ENCODE results near the gene MYO3B. TPM values are rescaled to one million over a fixed set of nuclear protein-coding genes. Genes with fewer than 3 reads are reported as not detected.
"Not testable (repeated sequence)": the region's sequence is repeated elsewhere in the genome, so short reads cannot be mapped to it uniquely, and the experiment has no call there.

The MYO3B gene
- total and polyA plus RNA-seq, 5 donors = not detected

GRCh38 chr2:170252414-170252813 is 74.5 kb downstream of the MYO3B start:
- H3K27me3 ChIP-seq (ENCODE audit: control insufficient read depth, insufficient read depth) = no peaks in the 10 kb centered on the region
- no peak for ATAC-seq

DNA sequence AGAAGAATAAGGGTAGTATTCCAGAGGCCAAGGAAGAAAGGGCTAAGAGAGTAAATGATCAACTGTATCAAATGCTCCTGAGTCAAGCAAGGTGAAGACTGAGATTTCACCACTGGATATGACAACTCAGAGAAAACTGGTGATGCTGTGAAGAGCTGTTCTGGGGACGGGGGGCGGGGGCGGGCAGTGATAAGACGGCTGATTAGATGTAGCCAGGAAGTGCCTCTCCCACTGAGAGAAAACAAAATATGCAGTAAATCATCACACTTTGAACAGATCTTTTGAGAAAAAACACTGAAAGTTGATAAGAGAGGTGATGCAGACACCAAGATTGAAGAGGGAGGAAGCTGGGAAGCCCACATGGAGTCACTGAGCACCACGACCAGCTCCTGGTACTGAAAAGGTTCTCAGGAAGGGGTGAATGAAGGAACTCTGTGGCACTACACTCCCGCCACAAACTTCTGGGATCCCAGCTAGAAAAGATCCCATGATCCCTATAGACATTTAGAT is 75.8 kb downstream of the MYO3B start:
- intact Hi-C loops (cut with DNase I) = no loop called here
- no peaks in the 10 kb centered on the region for H3K27me3 ChIP-seq (ENCODE audit: control insufficient read depth, insufficient read depth)
- no peak overlapping the region for H3K4me3 ChIP-seq (ENCODE audit: low read length)
- no peaks in the 10 kb centered on the region for H3K4me1 ChIP-seq (ENCODE audit: control insufficient read depth, insufficient read depth, low read length)
- H3K9me3 ChIP-seq (ENCODE audit: control insufficient read depth, low read length) = no peaks in the 10 kb centered on the region
- no peak overlapping the region for H3K27ac ChIP-seq (ENCODE audit: low read length)
- ATAC-seq (no peak), DNase-seq (no peak)
- WGBS = 40% methylated on average over 6 of the region's 6 CpGs

More at GRCh38 chr2:170252414-170252813, 74.5 kb downstream of the MYO3B start:
- no peaks in the 10 kb centered on the region for H3K4me1 ChIP-seq (ENCODE audit: control insufficient read depth, insufficient read depth, low read length)
- intact Hi-C loops (cut with DNase I) = no loop called here
- no peak for DNase-seq
- H3K9me3 ChIP-seq (ENCODE audit: control insufficient read depth, low read length) = no peaks in the 10 kb centered on the region
- no peak overlapping the region for H3K4me3 ChIP-seq (ENCODE audit: low read length)
- H3K27ac ChIP-seq (ENCODE audit: low read length) = no peak overlapping the region

- H3K4me3 ChIP-seq (ENCODE audit: low read length) = no peak overlapping the region
- DNase-seq (no peak), ATAC-seq (no peak)
- H3K27me3 ChIP-seq (ENCODE audit: control insufficient read depth, insufficient read depth) = no peaks in the 10 kb centered on the region
- no peak overlapping the region for H3K27ac ChIP-seq (ENCODE audit: low read length)
- WGBS = 76% methylated on average over 7 of the region's 7 CpGs
- no peaks in the 10 kb centered on the region for H3K9me3 ChIP-seq (ENCODE audit: control insufficient read depth, low read length)
- intact Hi-C loops (cut with DNase I) = no loop called here
- no peaks in the 10 kb centered on the region for H3K4me1 ChIP-seq (ENCODE audit: control insufficient read depth, insufficient read depth, low read length)
These were observed 76.4 kb downstream of the MYO3B start for GRCh38 chr2:170254293-170254732.

DNA sequence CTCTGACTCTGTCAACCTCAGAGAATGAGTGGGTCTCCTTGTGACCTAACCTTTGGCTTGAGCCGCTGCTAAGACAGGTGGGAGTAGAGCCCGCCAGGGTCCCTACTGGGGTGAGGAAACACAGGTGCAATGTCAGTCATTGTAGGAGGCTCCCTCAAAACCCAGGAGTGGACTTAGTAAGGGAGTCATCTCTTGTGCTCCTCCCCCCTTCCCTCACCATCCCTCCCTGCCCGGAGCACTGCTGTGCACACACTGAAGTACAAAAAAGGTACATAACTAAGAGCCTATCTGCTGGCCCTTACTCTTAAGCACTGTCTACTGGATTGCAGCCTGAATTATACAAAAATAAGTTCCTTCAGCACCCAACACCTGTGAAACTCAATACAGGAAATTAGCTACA is 77.2 kb downstream of the MYO3B start:
- Histone ChIP-seq H3K27ac (ENCODE audit: low read length) (no peak overlapping the region), H3K4me1 (ENCODE audit: control insufficient read depth, insufficient read depth, low read length) (no peaks in the 10 kb centered on the region), H3K4me3 (ENCODE audit: low read length) (no peak overlapping the region), H3K27me3 (ENCODE audit: control insufficient read depth, insufficient read depth) (no peaks in the 10 kb centered on the region), H3K9me3 (ENCODE audit: control insufficient read depth, low read length) (no peaks in the 10 kb centered on the region)
- no peak for DNase-seq
- ATAC-seq = no peak
- intact Hi-C loops (cut with DNase I) = no loop called here
- WGBS = 81% methylated on average over 3 of the region's 3 CpGs

DNA sequence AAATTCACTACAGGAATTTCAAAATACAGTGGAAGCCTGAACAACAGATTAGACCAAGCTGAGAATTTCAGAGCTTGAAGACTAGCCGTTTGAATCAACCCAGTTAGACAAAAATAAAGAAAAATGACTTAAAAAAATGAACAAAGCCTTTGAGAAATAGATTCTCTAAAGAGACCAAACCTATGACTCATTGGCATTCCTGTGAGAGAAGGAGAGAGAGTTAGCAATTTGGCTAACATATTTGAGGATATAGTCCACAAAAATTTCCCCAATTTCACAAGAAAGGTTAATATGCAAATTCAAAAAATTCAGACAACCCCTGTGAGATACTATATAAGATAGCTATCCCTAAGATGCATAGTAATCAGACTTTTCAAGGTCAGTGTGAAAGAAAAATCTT is 78.0 kb downstream of the MYO3B start:
- Histone ChIP-seq H3K9me3 (ENCODE audit: control insufficient read depth, low read length) (no peaks in the 10 kb centered on the region), H3K27ac (ENCODE audit: low read length) (no peak overlapping the region), H3K4me3 (ENCODE audit: low read length) (no peak overlapping the region), H3K27me3 (ENCODE audit: control insufficient read depth, insufficient read depth) (no peaks in the 10 kb centered on the region), H3K4me1 (ENCODE audit: control insufficient read depth, insufficient read depth, low read length) (no peaks in the 10 kb centered on the region)
- DNase-seq (no peak), ATAC-seq (no peak)
- 52% methylated on average over 1 of the region's 1 CpG for WGBS
- intact Hi-C loops (cut with DNase I) = no loop called here

- Histone ChIP-seq H3K4me3 (ENCODE audit: low read length) (no peak overlapping the region), H3K4me1 (ENCODE audit: control insufficient read depth, insufficient read depth, low read length) (no peaks in the 10 kb centered on the region), H3K27me3 (ENCODE audit: control insufficient read depth, insufficient read depth) (no peaks in the 10 kb centered on the region), H3K27ac (ENCODE audit: low read length) (no peak overlapping the region), H3K9me3 (ENCODE audit: control insufficient read depth, low read length) (no peaks in the 10 kb centered on the region)
- intact Hi-C loops (cut with DNase I) = no loop called here
- WGBS = 79% methylated on average over 3 of the region's 3 CpGs
- DNase-seq (no peak), ATAC-seq (no peak)
These were observed 80.4 kb downstream of the MYO3B start for GRCh38 chr2:170258382-170258781.

- Histone ChIP-seq H3K4me1 (ENCODE audit: control insufficient read depth, insufficient read depth, low read length) (no peaks in the 10 kb centered on the region), H3K9me3 (ENCODE audit: control insufficient read depth, low read length) (no peaks in the 10 kb centered on the region), H3K27ac (ENCODE audit: low read length) (no peak overlapping the region), H3K27me3 (ENCODE audit: control insufficient read depth, insufficient read depth) (no peaks in the 10 kb centered on the region), H3K4me3 (ENCODE audit: low read length) (no peak overlapping the region)
- intact Hi-C loops (cut with DNase I) = no loop called here
- DNase-seq (no peak), ATAC-seq (no peak)
These were observed 82.2 kb downstream of the MYO3B start for GRCh38 chr2:170260188-170260587.

DNA sequence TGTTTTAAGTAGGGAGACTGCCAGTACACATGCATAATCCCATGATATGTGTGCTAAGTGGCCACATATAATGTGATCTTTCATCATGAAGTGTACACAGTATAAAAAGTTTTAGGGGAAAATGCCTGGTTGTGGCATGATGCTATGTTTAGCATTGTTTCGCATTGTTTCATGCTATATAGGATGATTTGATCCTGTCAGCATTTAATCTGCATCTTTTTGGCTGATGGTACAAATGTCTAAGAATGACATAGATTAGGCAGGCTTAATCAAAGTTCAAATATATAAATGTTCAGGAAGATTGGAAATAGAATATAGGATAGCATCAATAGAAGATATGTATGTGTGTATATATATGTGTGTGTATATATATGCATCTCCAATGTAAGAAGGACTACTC is 83.6 kb downstream of the MYO3B start:
- WGBS = 93% methylated on average over 1 of the region's 1 CpG
- DNase-seq = no peak
- no peaks in the 10 kb centered on the region for H3K27me3 ChIP-seq (ENCODE audit: control insufficient read depth, insufficient read depth)
- H3K9me3 ChIP-seq (ENCODE audit: control insufficient read depth, low read length) = no peaks in the 10 kb centered on the region
- intact Hi-C loops (cut with DNase I) = no loop called here
- H3K27ac ChIP-seq (ENCODE audit: low read length) = no peak overlapping the region
- ATAC-seq = no peak
- H3K4me1 ChIP-seq (ENCODE audit: control insufficient read depth, insufficient read depth, low read length) = peaks cover 1% of the 10 kb centered on the region
- H3K4me3 ChIP-seq (ENCODE audit: low read length) = no peak overlapping the region

DNA sequence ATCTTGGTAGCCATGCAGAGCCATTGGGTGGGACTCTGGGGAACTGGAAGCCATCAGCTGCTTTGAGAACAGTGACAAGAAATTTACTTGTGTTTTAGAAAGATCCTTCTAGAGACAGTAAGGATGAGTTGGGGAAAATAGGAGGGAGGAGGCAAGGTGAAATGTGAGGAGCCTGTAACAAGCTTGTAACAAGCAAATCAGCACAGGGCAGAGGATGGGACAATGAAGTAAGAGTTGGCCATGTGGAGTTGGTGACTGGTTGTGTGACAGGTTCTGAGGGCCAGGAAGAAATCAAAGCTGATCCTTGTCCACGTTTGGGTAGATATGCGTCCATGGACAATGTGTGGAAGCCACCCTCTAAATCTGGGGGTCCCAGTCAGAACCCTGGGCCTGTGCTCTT is 84.4 kb downstream of the MYO3B start:
- no peak for ATAC-seq
- no peak overlapping the region for H3K4me3 ChIP-seq (ENCODE audit: low read length)

DNA sequence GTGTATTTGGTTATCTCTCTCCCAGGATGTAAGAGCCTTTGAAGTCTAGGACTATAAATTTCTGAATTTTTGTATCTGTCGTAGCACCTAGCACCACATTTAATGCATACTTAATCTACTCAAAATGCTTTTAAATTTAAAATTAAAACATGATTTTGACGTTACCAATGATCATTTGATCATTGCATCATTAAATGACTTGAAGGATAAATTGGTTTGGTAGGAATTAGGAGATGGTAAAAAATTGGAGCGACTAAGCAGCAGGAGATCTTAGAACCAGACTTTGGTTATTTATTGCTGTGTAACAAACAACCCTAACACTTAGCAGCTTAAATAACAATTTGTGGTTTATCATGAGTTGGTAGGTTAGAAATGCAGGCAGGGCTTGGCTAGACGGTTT is 84.9 kb downstream of the MYO3B start:
- Histone ChIP-seq H3K4me3 (ENCODE audit: low read length) (no peak overlapping the region), H3K27ac (ENCODE audit: low read length) (no peak overlapping the region), H3K27me3 (ENCODE audit: control insufficient read depth, insufficient read depth) (no peaks in the 10 kb centered on the region), H3K9me3 (ENCODE audit: control insufficient read depth, low read length) (no peaks in the 10 kb centered on the region), H3K4me1 (ENCODE audit: control insufficient read depth, insufficient read depth, low read length) (peaks cover 1% of the 10 kb centered on the region)
- WGBS = 84% methylated on average over 4 of the region's 4 CpGs
- ATAC-seq (no peak), DNase-seq (no peak)
- intact Hi-C loops (cut with DNase I) = no loop called here

More for the DNA sequence above, 84.4 kb downstream of the MYO3B start:
- no peak for DNase-seq
- 88% methylated on average over 2 of the region's 2 CpGs for WGBS
- intact Hi-C loops (cut with DNase I) = no loop called here
- H3K27ac ChIP-seq (ENCODE audit: low read length) = no peak overlapping the region
- no peaks in the 10 kb centered on the region for H3K27me3 ChIP-seq (ENCODE audit: control insufficient read depth, insufficient read depth)
- peaks cover 1% of the 10 kb centered on the region for H3K4me1 ChIP-seq (ENCODE audit: control insufficient read depth, insufficient read depth, low read length)
- H3K9me3 ChIP-seq (ENCODE audit: control insufficient read depth, low read length) = no peaks in the 10 kb centered on the region

DNA sequence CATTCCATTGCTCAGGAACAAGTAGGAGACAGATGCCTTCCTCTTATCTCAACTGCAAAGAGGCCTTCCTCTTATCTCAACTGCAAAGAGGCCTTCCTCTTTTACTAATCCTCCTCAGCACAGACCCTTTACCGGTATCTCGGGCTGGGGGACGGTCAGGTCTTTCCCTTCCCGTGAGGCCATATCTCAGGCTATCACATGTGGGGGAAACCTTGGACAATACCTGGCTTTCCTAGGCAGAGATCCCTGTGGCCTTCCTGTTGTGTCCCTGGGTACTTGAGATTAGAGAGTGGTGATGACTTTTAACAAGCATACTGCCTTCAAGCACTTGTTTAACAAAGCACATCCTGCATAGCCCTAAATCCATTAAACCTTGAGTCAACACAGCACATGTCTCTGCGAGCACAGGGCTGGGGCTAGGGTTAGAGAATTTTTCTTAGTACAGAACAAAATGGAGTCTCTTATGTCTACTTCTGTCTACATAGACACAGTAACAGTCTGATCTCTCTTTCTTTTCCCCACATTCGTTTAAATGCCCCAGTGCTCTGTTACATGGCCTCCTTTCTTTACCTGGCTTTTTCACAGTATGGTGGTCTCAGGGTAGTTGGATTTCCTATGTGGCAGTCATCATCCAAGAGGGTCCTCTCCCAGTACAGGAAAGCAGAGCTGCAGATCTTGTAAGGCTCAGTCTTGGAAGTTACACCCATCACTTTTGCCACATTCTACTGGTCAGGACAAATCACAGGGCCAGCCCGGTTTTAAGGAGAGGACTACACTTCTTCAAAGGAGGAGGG is 86.0 kb downstream of the MYO3B start:
- H3K4me3 ChIP-seq (ENCODE audit: low read length); H3K9me3 ChIP-seq (ENCODE audit: control insufficient read depth, low read length); H3K4me1 ChIP-seq (ENCODE audit: control insufficient read depth, insufficient read depth, low read length); ATAC-seq; DNase-seq; intact Hi-C loops (cut with DNase I); H3K27me3 ChIP-seq (ENCODE audit: control insufficient read depth, insufficient read depth); H3K27ac ChIP-seq (ENCODE audit: low read length): not testable (repeated sequence)
- 39% methylated on average over 7 of the region's 7 CpGs for WGBS

GRCh38 chr2:170264522-170264860 is 86.5 kb downstream of the MYO3B start:
- Histone ChIP-seq H3K27me3 (ENCODE audit: control insufficient read depth, insufficient read depth) (no peaks in the 10 kb centered on the region), H3K9me3 (ENCODE audit: control insufficient read depth, low read length) (no peaks in the 10 kb centered on the region), H3K4me1 (ENCODE audit: control insufficient read depth, insufficient read depth, low read length) (peaks cover 1% of the 10 kb centered on the region), H3K4me3 (ENCODE audit: low read length) (no peak overlapping the region), H3K27ac (ENCODE audit: low read length) (no peak overlapping the region)
- WGBS = 92% methylated on average over 2 of the region's 2 CpGs
- DNase-seq (no peak), ATAC-seq (no peak)
- intact Hi-C loops (cut with DNase I) = no loop called here

All from right cardiac atrium (tissue), 5 donors.